Cardiac muscle cell (in vitro differentiated cells and primary cell): Measurements from ENCODE around the gene IER5. TPM values are rescaled to one million over a fixed set of nuclear protein-coding genes. Genes with fewer than 3 reads are reported as not detected.
A peak's percentile ranks its signal among the peaks of the same experiment; 100 is the strongest.

ENCODE experiments used
- DNase-seq, 2 donors: peaks; one replicate each; pipeline versions ENCODE4 v3.0.0 to v3.0.0-alpha.2; 2010 to 2017; ENCODE audit warnings: low read depth in 1 of 2, low spot score in 1 of 2
- H3K27ac ChIP-seq: fragments of 200-600 bp; sonication (generic); 2 replicates; pipeline ENCODE4 v1.5.1; 2016
- H3K27me3 ChIP-seq: fragments of 200-600 bp; sonication (generic); 2 replicates; pipeline ENCODE4 v1.6.0; 2016; ENCODE audit warnings: control low read depth
- H3K36me3 ChIP-seq: fragments of 200-600 bp; sonication (generic); 2 replicates; pipeline ENCODE4 v1.5.1; 2016; ENCODE audit warnings: control low read depth
- H3K4me1 ChIP-seq: fragments of 200-600 bp; sonication (generic); 2 replicates; pipeline ENCODE4 v1.8.1; 2017; ENCODE audit warnings: low read depth, mild to moderate bottlenecking, mixed run types
- H3K4me3 ChIP-seq: fragments of 200-600 bp; sonication (generic); 2 replicates; pipeline ENCODE4 v1.5.1; 2016; ENCODE audit warnings: mild to moderate bottlenecking
- H3K9me3 ChIP-seq: fragments of 200-600 bp; sonication (generic); 2 replicates; pipeline ENCODE4 v1.5.1; 2017; ENCODE audit warnings: low read depth, mild to moderate bottlenecking, control low read depth
- polyA plus RNA-seq: library from polyadenylated mRNA; unstranded; fragments of >200 nt; fragmentation: Nextera tagmentation; extraction: Ambion mirVana; gene quantifications from 2 replicates; pipeline ENCODE4 v1.2.1, GENCODE V29; 2016
- total RNA-seq: library from RNA; depleted of rRNA; stranded (reverse); fragments of >200 nt; gene quantifications from 2 replicates; pipeline ENCODE4 v1.2.3, GENCODE V29; 2016
- TF ChIP-seq, protein P1 (sequence below): IDR thresholded peaks from 2 replicates; pipeline ENCODE4 v1.5.1; 2012; ENCODE audit warnings: low read depth, mild to moderate bottlenecking, low read length

The IER5 gene
- total and polyA plus RNA-seq, 2 experiments from 2014 or later = 7.8 to 15.2 TPM

GRCh38 chr1:181086926-181087325 is 1.6 kb upstream of the IER5 start:
- TF ChIP-seq, protein P1, sequence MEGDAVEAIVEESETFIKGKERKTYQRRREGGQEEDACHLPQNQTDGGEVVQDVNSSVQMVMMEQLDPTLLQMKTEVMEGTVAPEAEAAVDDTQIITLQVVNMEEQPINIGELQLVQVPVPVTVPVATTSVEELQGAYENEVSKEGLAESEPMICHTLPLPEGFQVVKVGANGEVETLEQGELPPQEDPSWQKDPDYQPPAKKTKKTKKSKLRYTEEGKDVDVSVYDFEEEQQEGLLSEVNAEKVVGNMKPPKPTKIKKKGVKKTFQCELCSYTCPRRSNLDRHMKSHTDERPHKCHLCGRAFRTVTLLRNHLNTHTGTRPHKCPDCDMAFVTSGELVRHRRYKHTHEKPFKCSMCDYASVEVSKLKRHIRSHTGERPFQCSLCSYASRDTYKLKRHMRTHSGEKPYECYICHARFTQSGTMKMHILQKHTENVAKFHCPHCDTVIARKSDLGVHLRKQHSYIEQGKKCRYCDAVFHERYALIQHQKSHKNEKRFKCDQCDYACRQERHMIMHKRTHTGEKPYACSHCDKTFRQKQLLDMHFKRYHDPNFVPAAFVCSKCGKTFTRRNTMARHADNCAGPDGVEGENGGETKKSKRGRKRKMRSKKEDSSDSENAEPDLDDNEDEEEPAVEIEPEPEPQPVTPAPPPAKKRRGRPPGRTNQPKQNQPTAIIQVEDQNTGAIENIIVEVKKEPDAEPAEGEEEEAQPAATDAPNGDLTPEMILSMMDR = no peak
- Histone ChIP-seq H3K4me3 (no peak overlapping the region), H3K27ac (no peak overlapping the region), H3K27me3 (peaks cover 24% of the 10 kb centered on the region), H3K36me3 (no peaks in the 10 kb centered on the region), H3K9me3 (no peaks in the 10 kb centered on the region), H3K4me1 (peaks cover 5% of the 10 kb centered on the region)
- peak in 1 of 2 donors; percentile 52 for DNase-seq

DNA sequence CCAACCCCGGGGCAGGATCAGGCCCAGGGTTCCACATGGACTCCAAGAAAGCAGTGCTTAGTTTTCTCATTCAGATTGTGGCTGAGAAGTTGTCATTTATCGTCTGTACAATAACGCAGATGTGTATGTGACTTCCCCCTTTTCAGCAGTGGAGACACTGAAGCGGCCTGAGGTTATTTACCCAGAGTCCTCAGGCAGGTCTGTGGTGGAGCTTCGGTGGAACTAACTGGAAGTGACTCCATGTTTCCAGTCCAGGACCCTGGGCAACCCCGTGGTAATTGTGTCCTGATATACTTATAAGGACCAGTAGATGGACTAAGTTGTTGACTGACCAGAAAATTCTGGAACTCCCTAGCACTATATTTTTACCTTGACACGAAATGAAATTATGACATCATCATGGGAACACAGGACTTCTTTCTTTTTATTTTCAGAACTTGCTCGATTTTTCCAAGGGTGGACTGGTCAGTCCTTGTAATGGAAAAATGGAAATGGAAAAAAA is 1.0 kb upstream of the IER5 start:
- peaks cover 24% of the 10 kb centered on the region for H3K27me3 ChIP-seq
- no peaks in the 10 kb centered on the region for H3K36me3 ChIP-seq
- TF ChIP-seq, protein P1 = no peak
- H3K4me3 ChIP-seq = no peak overlapping the region
- DNase-seq = no peak
- no peak overlapping the region for H3K27ac ChIP-seq
- H3K9me3 ChIP-seq = no peaks in the 10 kb centered on the region
- peaks cover 5% of the 10 kb centered on the region for H3K4me1 ChIP-seq

DNA sequence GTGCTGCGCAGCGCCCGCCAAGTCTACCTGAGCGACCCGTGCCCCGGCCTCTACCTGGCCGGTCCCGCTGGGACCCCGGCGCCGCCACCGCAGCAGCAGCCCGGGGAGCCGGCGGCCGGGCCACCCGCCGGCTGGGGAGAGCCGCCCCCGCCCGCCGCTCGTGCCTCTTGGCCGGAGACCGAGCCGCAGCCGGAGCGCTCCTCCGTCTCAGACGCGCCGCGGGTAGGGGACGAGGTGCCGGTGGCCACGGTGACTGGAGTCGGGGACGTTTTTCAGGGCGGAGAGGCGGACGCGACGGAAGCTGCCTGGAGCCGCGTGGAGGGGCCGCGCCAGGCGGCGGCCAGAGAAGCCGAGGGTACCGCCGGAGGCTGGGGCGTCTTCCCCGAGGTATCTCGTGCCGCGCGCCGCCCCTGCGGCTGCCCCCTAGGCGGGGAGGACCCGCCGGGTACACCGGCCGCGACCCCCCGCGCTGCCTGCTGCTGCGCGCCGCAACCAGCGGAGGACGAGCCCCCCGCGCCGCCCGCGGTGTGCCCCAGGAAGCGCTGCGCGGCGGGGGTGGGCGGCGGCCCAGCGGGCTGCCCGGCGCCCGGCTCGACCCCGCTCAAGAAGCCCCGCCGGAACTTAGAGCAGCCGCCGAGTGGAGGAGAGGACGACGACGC is 646 bp downstream of the IER5 start:
- H3K27me3 ChIP-seq = peaks cover 24% of the 10 kb centered on the region
- TF ChIP-seq, protein P1 = no peak
- no peaks in the 10 kb centered on the region for H3K9me3 ChIP-seq
- peaks cover 5% of the 10 kb centered on the region for H3K4me1 ChIP-seq
- H3K36me3 ChIP-seq = no peaks in the 10 kb centered on the region
- peak overlapping the region; percentile 50 for H3K4me3 ChIP-seq
- peak overlapping the region; percentile 41 for H3K27ac ChIP-seq
- peak in 1 of 2 donors; percentile 66 for DNase-seq

DNA sequence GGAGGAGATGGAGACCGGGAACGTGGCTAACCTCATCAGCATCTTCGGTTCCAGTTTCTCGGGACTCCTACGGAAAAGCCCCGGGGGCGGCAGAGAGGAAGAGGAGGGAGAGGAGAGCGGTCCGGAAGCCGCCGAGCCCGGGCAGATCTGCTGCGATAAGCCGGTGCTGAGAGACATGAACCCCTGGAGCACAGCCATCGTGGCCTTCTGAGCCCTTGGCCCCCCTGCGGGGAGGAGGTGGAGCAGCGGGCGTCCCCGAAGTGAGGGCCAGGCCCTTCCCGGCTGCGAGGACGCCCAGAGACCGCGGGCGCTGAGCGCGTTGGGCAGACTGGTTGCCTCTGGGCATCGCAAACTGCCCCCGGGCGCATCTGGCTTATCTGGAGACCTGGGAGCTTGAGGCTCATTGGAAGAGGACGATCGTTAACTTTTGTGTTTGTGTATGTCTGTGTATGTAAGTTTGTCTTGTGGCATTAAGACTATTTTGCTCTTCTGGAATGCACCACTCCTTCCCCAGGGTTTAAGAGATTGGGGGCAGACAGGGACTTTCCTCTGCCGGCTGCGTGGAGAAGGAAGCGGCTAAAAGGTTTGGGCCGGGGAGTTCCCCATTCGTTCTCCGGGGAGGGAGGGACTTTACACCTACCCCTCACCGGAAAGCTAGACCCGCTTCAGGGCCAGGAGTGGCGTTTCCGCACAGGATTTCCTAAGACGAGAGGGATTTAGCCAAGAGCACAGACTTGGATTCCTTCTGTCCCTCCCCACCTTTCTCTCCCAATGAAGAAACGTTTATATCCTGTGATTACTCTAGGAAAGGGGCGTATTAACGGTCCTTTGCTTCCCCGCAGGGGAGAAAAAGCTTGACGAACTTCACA is 1.4 kb downstream of the IER5 start:
- TF ChIP-seq, protein P1 = peak; percentile 3
- Histone ChIP-seq H3K27ac (no peak overlapping the region), H3K36me3 (no peaks in the 10 kb centered on the region), H3K27me3 (peaks cover 24% of the 10 kb centered on the region), H3K4me3 (peak overlapping the region; percentile 50), H3K9me3 (no peaks in the 10 kb centered on the region), H3K4me1 (peaks cover 10% of the 10 kb centered on the region)
- DNase-seq = peak; percentile 54 to 77

- DNase-seq = no peak
- H3K4me3 ChIP-seq = peak overlapping the region; percentile 50
- H3K36me3 ChIP-seq = no peaks in the 10 kb centered on the region
- peaks cover 21% of the 10 kb centered on the region for H3K27me3 ChIP-seq
- no peaks in the 10 kb centered on the region for H3K9me3 ChIP-seq
- TF ChIP-seq, protein P1 = no peak
- H3K4me1 ChIP-seq = peaks cover 10% of the 10 kb centered on the region
- no peak overlapping the region for H3K27ac ChIP-seq
Observed at GRCh38 chr1:181090641-181091126, 2.2 kb downstream of the IER5 start.
